BE2C (cell line): Measurements from ENCODE around the gene ARL2BP.
A peak's percentile ranks its signal among the peaks of the same experiment; 100 is the strongest.

Experiments
- DNase-seq: peaks from one replicate; pipeline ENCODE4 v3.0.0-alpha.2; 2020
- H3K27me3 ChIP-seq: fragments of 250-450 bp; sonication (Bioruptor Pico); 2 replicates; pipeline ENCODE4 v1.5.1; 2020; ENCODE audit warnings: mild to moderate bottlenecking
- H3K36me3 ChIP-seq: fragments of 250-450 bp; sonication (Bioruptor Pico); 2 replicates; pipeline ENCODE4 v1.5.1; 2020; ENCODE audit warnings: mild to moderate bottlenecking
- H3K4me1 ChIP-seq: fragments of 250-450 bp; sonication (Bioruptor Pico); 2 replicates; pipeline ENCODE4 v1.5.1; 2020
- H3K4me3 ChIP-seq: 2 replicates; pipeline ENCODE4 v1.5.1; 2011; ENCODE audit warnings: low read depth, low read length
- H3K9me3 ChIP-seq: fragments of 250-450 bp; sonication (Bioruptor Pico); 2 replicates; pipeline ENCODE4 v1.5.1; 2020
- CTCF ChIP-seq: IDR thresholded peaks from 2 replicates; pipeline ENCODE4 v1.5.1; 2012; ENCODE audit warnings: mild to moderate bottlenecking, low read depth, low read length

ARL2BP gene

GRCh38 chr16:57289391-57290257 is 44.6 kb downstream of the ARL2BP start:
- H3K4me3 ChIP-seq: no peak overlapping the region
- H3K27me3 ChIP-seq: peaks cover under 1% of the 10 kb centered on the region; the same call in 1 of the 2 replicates
- DNase-seq: no peak
- H3K9me3 ChIP-seq: no peaks in the 10 kb centered on the region
- no peak for TF ChIP-seq CTCF
- H3K36me3 ChIP-seq: no peaks in the 10 kb centered on the region
- H3K4me1 ChIP-seq: no peaks in the 10 kb centered on the region

GRCh38 chr16:57297856-57298255 is 52.8 kb downstream of the ARL2BP start:
- Histone ChIP-seq H3K36me3 (no peaks in the 10 kb centered on the region), H3K9me3 (no peaks in the 10 kb centered on the region), H3K27me3 (no peaks in the 10 kb centered on the region), H3K4me1 (no peaks in the 10 kb centered on the region), H3K4me3 (no peak overlapping the region)
- TF ChIP-seq CTCF: no peak
- no peak for DNase-seq

GRCh38 chr16:57299009-57299718 is 54.1 kb downstream of the ARL2BP start:
- peak; percentile 25; the same call in 1 of the 2 replicates for TF ChIP-seq CTCF
- Histone ChIP-seq H3K9me3 (no peaks in the 10 kb centered on the region), H3K4me3 (peak overlapping the region; percentile 79), H3K36me3 (no peaks in the 10 kb centered on the region), H3K27me3 (no peaks in the 10 kb centered on the region), H3K4me1 (no peaks in the 10 kb centered on the region)
- peak; percentile 78 for DNase-seq

- Histone ChIP-seq H3K9me3 (no peaks in the 10 kb centered on the region), H3K4me3 (peak overlapping the region; percentile 79), H3K27me3 (no peaks in the 10 kb centered on the region), H3K36me3 (no peaks in the 10 kb centered on the region), H3K4me1 (no peaks in the 10 kb centered on the region)
- TF ChIP-seq CTCF: no peak; the same call in 1 of the 2 replicates
- DNase-seq: peak; percentile 88
Measured at GRCh38 chr16:57299719-57300386, 54.8 kb downstream of the ARL2BP start.

- TF ChIP-seq CTCF: peak; percentile 97
- peak; percentile 98 for DNase-seq
Measured at GRCh38 chr16:57300387-57301125, 55.5 kb downstream of the ARL2BP start.

More at GRCh38 chr16:57300387-57301125, 55.5 kb downstream of the ARL2BP start:
- Histone ChIP-seq H3K27me3 (no peaks in the 10 kb centered on the region), H3K4me1 (no peaks in the 10 kb centered on the region), H3K36me3 (no peaks in the 10 kb centered on the region), H3K9me3 (no peaks in the 10 kb centered on the region), H3K4me3 (peak overlapping the region; percentile 49)
